ENCODE measurements around the gene IFITM2.
"Not testable (repeated sequence)": the region's sequence is repeated elsewhere in the genome, so short reads cannot be mapped to it uniquely, and the experiment has no call there.

The IFITM2 gene

GRCh38 chr11:330694-331357 lies 23.2 kb downstream of the IFITM2 start:
- no peak for DNase-seq
- H3K27ac ChIP-seq: no peak overlapping the region
- H3K27me3 ChIP-seq (replicated peaks): no peaks in the 10 kb centered on the region
- TF ChIP-seq, protein P1, sequence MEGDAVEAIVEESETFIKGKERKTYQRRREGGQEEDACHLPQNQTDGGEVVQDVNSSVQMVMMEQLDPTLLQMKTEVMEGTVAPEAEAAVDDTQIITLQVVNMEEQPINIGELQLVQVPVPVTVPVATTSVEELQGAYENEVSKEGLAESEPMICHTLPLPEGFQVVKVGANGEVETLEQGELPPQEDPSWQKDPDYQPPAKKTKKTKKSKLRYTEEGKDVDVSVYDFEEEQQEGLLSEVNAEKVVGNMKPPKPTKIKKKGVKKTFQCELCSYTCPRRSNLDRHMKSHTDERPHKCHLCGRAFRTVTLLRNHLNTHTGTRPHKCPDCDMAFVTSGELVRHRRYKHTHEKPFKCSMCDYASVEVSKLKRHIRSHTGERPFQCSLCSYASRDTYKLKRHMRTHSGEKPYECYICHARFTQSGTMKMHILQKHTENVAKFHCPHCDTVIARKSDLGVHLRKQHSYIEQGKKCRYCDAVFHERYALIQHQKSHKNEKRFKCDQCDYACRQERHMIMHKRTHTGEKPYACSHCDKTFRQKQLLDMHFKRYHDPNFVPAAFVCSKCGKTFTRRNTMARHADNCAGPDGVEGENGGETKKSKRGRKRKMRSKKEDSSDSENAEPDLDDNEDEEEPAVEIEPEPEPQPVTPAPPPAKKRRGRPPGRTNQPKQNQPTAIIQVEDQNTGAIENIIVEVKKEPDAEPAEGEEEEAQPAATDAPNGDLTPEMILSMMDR (IDR thresholded peaks at IDR 0.05; ENCODE audit: low read depth, low read length, missing control alignments): no peak
- no peak overlapping the region for H3K4me3 ChIP-seq (ENCODE audit: low read depth, low read length)
- H3K36me3 ChIP-seq (replicated peaks): no peaks in the 10 kb centered on the region
- in situ Hi-C loops (cut with HindIII; ENCODE audit: low pct_ligation_motif_present, low sequenced_read_pairs): no loop called here

- Histone ChIP-seq H3K27ac (no peak overlapping the region), H3K4me3 (ENCODE audit: low read depth, low read length) (no peak overlapping the region), H3K36me3 (replicated peaks) (no peaks in the 10 kb centered on the region), H3K27me3 (replicated peaks) (no peaks in the 10 kb centered on the region)
- no peak for DNase-seq
- in situ Hi-C loops (cut with HindIII; ENCODE audit: low pct_ligation_motif_present, low sequenced_read_pairs): no loop called here
- TF ChIP-seq, protein P1 (IDR thresholded peaks at IDR 0.05; ENCODE audit: low read depth, low read length, missing control alignments): no peak
Observed at GRCh38 chr11:331358-332060, 23.9 kb downstream of the IFITM2 start.

GRCh38 chr11:332651-333480 lies 25.2 kb downstream of the IFITM2 start:
- TF ChIP-seq, protein P1 (IDR thresholded peaks at IDR 0.05; ENCODE audit: low read depth, low read length, missing control alignments): no peak
- no peak for DNase-seq
- Histone ChIP-seq H3K27me3 (replicated peaks) (no peaks in the 10 kb centered on the region), H3K4me3 (ENCODE audit: low read depth, low read length) (no peak overlapping the region), H3K36me3 (replicated peaks) (no peaks in the 10 kb centered on the region), H3K27ac (no peak overlapping the region)
- in situ Hi-C loops (cut with HindIII; ENCODE audit: low pct_ligation_motif_present, low sequenced_read_pairs): no loop called here

DNA sequence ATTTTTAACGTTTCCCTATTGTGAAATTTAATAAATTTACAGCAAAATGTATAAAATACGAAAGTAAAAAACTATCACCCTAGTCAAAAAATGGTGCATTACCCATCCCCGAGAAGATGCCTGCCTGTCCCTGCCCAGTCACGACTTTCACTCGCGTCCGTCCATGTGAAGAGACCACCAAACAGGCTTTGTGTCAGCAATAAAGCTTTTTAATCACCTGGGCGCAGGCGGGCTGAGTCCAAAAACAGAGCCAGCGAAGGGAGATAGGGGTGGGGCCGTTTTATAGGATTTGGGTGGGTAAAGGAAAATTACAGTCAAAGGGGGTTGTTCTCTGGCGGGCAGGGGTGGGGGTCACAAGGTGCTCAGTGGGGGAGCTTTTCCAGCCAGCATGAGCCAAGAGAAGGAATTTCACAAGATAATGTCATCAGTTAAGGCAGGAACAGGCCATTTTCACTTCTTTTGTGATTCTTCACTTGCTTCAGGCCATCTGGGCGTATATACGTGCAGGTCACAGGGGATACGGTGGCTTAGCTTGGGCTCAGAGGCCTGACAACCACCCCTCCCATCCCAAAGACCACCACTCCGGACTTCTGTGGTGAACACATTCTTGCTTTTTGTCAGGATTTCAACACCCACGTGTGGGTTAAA lies 26.1 kb downstream of the IFITM2 start:
- not testable (repeated sequence) for H3K36me3 ChIP-seq (replicated peaks)

DNA sequence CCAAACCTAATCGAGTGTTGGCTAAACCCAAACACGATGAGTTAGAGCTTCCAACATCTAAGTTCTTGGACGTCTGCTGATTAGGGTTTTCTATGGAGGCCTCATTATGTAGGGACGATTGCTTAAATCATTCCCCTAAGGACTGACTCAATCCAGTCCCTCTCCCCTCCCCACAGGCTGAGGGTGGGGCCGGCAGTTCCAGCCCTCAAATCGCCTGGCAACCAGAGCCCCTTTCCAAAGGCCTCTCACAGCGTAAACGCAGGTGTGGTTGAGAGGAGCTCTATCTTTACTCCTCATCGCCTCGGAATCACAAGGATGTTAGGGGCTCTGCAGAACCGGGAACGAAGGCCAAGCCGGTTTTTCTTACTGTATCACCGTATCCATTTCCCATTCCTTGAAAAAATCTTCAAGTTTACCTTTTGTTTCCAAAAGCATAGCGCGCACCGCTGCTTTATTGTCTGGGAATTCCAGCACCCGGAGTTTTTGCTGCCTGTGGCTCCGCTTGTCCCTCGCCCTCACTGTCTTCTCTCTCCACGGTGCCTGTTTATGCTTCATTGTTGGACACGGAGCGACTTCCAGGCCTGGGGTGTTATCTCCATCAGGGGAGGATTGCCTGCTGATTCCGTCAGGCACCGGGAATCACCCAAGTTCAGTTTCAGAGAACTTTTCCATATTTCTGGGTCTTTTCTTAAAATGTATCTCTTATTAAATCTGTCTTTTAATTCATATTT lies 26.8 kb downstream of the IFITM2 start:
- H3K4me3 ChIP-seq (ENCODE audit: low read depth, low read length): no peak overlapping the region
- no peak overlapping the region for H3K27ac ChIP-seq
- in situ Hi-C loops (cut with HindIII; ENCODE audit: low pct_ligation_motif_present, low sequenced_read_pairs): no loop called here
- no peak for DNase-seq
- no peaks in the 10 kb centered on the region for H3K36me3 ChIP-seq (replicated peaks)
- no peaks in the 10 kb centered on the region for H3K27me3 ChIP-seq (replicated peaks)
- TF ChIP-seq, protein P1 (IDR thresholded peaks at IDR 0.05; ENCODE audit: low read depth, low read length, missing control alignments): no peak

More for the DNA sequence above, 26.1 kb downstream of the IFITM2 start:
- DNase-seq; H3K4me3 ChIP-seq (ENCODE audit: low read depth, low read length); H3K27ac ChIP-seq; in situ Hi-C loops (cut with HindIII; ENCODE audit: low pct_ligation_motif_present, low sequenced_read_pairs); H3K27me3 ChIP-seq (replicated peaks): not testable (repeated sequence)

All from brain microvascular endothelial cell (primary cell).